ENCODE results near the gene EDEM2.
"Not testable (repeated sequence)": the region's sequence is repeated elsewhere in the genome, so short reads cannot be mapped to it uniquely, and the experiment has no call there.

- TF ChIP-seq CTCF (conservative IDR thresholded peaks at IDR 0.05; ENCODE audit: low read depth, low read length); EZH2 (IDR thresholded peaks at IDR 0.05; ENCODE audit: low read length, unreplicated experiment): not testable (repeated sequence)
Measured at GRCh38 chr20:35193031-35193791, 46.1 kb upstream of the EDEM2 start.

All from PC-3 (cell line).